ENCODE results near the gene PHACTR1.

DNA sequence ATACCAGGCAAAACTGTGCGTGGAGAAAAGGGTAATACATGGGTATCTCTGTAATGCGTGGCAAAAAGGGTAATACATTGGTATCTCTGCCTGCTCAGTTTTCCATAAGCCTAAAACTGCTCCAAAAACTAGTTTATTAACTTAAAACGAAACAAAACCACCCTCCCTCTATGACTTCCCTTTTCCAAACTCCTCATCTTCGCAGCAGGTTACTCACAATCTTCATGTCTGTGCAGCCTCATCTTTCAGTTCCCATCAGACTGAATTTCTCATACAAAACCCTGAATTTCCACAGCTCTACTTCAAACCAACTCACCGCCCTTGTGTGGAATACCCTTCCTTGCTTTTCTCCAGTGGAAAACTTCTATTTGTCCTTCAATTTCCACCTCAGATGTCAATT is 199.4 kb downstream of the PHACTR1 start:
- TF ChIP-seq, protein P1, sequence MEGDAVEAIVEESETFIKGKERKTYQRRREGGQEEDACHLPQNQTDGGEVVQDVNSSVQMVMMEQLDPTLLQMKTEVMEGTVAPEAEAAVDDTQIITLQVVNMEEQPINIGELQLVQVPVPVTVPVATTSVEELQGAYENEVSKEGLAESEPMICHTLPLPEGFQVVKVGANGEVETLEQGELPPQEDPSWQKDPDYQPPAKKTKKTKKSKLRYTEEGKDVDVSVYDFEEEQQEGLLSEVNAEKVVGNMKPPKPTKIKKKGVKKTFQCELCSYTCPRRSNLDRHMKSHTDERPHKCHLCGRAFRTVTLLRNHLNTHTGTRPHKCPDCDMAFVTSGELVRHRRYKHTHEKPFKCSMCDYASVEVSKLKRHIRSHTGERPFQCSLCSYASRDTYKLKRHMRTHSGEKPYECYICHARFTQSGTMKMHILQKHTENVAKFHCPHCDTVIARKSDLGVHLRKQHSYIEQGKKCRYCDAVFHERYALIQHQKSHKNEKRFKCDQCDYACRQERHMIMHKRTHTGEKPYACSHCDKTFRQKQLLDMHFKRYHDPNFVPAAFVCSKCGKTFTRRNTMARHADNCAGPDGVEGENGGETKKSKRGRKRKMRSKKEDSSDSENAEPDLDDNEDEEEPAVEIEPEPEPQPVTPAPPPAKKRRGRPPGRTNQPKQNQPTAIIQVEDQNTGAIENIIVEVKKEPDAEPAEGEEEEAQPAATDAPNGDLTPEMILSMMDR (IDR thresholded peaks at IDR 0.05), result no peak
- TF ChIP-seq POLR2A (IDR thresholded peaks at IDR 0.05), result no peak
